GM12891 (cell line): ENCODE data around the gene LDB1.

Source experiments
- DNase-seq: peaks from one replicate; pipeline ENCODE4 v3.0.0; 2011; ENCODE audit warnings: low spot score; ENCODE audit not compliant: insufficient read length
- FAIRE-seq: peaks from 2 replicates; lab custom pipeline; 2011; peaks lifted over from hg19 to GRCh38; lab: Jason Lieb, UNC
- PAX5 ChIP-seq: IDR thresholded peaks from 2 replicates; pipeline ENCODE4 v1.6.1; 2011; ENCODE audit warnings: low read length, moderate library complexity, mild to moderate bottlenecking; ENCODE audit not compliant: insufficient read depth, severe bottlenecking
- POLR2A ChIP-seq: IDR thresholded peaks from 2 replicates; pipeline ENCODE4 v1.6.1; 2011; ENCODE audit warnings: low read depth, low read length, control low read depth
- POLR2AphosphoS5 ChIP-seq: IDR thresholded peaks from 2 replicates; pipeline ENCODE4 v1.6.1; 2011; ENCODE audit warnings: low read depth, low read length, control low read depth
- POU2F2 ChIP-seq: IDR thresholded peaks from 2 replicates; pipeline ENCODE4 v1.6.1; 2011; ENCODE audit warnings: low read depth, mild to moderate bottlenecking, control low read depth, low read length, moderate library complexity
- SPI1 ChIP-seq: IDR thresholded peaks from 2 replicates; pipeline ENCODE4 v1.6.1; 2011; ENCODE audit warnings: low read depth, low read length, control low read depth
- TAF1 ChIP-seq: IDR thresholded peaks from 2 replicates; pipeline ENCODE4 v1.6.1; 2011; ENCODE audit warnings: low read depth, low read length, control low read depth

LDB1 gene

DNA sequence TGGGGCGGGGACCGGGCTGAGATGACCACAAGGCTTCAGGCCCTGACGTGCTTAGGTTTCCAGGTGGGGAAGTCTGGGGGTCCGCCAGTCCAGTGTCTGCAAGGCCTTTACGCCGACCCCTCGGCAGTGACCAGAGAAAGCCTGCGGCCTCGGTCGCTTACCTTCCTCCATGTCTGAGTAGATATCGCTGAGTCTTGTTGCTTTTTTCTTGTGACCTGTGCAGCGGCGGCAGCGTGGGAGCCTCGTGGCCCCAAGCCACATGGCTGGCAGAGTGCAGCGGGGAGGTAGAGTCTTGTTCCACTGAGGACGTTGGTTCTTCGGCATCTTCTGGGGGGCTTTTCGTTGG, 32.4 kb upstream of the LDB1 start:
- no peak for TF ChIP-seq POU2F2
- no peak for TF ChIP-seq POLR2A
- TF ChIP-seq TAF1 = no peak
- TF ChIP-seq POLR2AphosphoS5 = no peak
- DNase-seq (no peak), FAIRE-seq (no peak)

DNA sequence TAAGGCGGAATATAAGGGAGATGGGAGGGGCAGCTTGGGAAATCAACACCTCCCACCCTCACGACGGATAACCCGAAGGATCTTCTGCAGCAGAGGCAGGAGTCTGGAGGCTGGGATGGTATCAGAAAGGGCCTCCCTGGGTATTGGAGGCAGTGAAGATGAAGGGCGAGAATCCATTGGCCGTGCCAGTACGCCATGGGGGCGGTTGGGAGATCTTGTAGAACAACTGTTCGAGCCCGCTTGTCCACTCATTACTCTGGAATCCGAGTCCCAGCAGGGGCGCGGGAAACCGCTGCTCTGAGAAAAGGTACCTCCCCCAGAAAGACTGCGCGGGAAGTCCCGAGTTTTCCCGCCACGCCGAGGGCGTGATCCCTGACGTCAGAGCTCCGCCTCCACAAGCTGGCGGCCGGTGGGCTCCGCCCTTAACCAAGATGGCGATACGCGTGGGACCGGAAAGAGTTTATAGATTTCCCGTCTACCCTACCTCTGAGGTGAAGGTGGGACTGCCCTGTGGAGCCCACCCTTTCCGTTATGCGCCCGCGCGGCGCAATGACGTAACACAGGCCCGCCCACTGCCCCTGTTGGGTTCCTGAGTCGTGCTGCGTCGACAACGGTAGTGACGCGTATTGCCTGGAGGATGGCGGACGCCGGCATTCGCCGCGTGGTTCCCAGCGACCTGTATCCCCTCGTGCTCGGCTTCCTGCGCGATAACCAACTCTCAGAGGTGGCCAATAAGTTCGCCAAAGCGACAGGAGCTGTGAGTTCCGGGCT, 31.8 kb upstream of the LDB1 start, which contains the start of gene NOLC1:
TSS of gene NOLC1 (plus strand) at position 616 of the 771 bp plus-strand sequence. CDS start at position 638, 22 bp downstream.
- DNase-seq (peak; percentile 91), FAIRE-seq (peak; percentile 100)
- TF ChIP-seq POU2F2 (peak; percentile 81), TAF1 (peak; percentile 91), POLR2AphosphoS5 (peak; percentile 97), POLR2A (peak; percentile 97), PAX5 (no peak)

DNA sequence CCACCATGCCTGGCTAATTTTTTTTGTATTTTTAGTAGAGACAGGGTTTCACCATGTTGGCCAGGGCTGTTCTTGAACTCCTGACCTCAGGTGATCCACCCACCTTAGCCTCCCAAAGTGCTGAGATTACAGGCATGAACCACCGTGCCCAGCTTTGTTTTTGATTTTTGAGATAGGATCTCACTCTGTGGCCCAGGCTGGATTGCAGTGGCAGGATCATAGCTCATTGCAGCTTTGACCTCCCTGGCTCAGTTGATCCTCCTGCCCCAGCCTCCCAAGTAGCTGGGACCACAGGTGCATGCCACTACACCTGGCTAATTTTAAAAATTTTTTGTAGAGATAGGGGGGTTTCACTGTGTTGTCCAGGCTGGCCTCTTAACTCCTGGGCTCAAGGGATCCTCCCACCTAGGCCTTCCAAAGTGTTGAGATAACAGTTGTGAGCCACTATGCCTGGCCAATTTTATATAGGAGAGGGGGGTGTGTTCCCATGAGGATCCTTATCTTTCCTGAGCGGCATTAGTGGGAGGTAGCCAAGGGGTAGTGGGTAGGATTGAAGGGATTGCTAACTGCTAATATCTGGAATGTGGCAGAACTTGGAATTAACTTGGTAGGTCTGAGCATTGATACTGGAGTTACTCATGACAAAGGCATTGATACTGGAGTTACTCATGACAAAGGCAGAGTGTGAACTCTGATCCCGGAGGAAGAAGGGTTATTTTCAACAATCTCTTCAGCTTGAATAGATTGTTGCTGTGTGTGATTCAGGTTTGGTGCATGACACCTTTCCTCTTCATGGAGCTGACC, 31.0 kb upstream of the LDB1 start:
- peak; percentile 54 for FAIRE-seq
- TF ChIP-seq TAF1 = no peak
- no peak for TF ChIP-seq PAX5
- TF ChIP-seq POU2F2 = no peak
- no peak for TF ChIP-seq POLR2A
- no peak for TF ChIP-seq POLR2AphosphoS5
- no peak for TF ChIP-seq SPI1
- DNase-seq = no peak

DNA sequence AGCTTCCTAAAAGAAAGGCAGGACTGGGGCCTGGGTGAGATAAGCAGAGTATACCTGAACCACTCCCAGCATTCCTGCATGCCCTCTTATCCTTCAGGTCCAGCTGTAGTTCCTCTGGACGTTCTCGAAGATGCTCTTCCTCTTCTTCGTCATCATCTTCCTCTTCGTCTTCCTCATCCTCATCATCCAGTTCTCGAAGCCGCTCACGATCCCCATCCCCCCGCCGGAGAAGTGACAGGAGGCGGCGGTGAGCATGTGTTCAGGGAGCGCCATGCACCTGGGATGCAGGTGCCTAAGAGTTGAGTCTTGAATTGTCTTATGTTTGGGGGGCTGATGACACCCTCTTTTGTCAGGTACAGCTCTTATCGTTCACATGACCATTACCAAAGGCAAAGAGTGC, 28.1 kb upstream of the LDB1 start:
- FAIRE-seq (no peak), DNase-seq (no peak)
- TF ChIP-seq PAX5 (no peak), POLR2AphosphoS5 (no peak; the same call in 1 of the 2 replicates), POU2F2 (no peak), SPI1 (no peak), TAF1 (no peak), POLR2A (no peak)

DNA sequence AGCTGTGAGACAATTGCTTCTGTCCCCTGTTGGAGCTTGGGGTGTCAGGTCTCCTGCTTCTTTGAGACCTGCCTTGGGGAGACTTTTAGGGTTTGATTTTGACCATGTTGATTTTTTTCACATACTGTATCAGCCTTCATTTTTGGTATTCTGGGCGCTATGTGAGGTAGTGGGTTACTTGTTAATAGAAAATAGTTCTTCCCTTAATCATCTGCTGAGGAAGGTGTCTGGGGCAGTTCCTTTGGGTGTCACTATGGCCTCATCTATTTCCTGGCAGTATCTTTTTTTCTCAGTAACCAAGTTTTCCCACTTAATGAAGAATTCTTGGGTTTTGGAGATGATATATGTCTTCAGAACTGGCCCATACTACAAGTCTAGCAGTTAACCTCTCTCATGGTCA, 27.4 kb upstream of the LDB1 start:
- no peak for DNase-seq
- FAIRE-seq = no peak
- TF ChIP-seq SPI1 (no peak), POU2F2 (no peak), POLR2AphosphoS5 (no peak), PAX5 (no peak), POLR2A (no peak), TAF1 (no peak)

DNA sequence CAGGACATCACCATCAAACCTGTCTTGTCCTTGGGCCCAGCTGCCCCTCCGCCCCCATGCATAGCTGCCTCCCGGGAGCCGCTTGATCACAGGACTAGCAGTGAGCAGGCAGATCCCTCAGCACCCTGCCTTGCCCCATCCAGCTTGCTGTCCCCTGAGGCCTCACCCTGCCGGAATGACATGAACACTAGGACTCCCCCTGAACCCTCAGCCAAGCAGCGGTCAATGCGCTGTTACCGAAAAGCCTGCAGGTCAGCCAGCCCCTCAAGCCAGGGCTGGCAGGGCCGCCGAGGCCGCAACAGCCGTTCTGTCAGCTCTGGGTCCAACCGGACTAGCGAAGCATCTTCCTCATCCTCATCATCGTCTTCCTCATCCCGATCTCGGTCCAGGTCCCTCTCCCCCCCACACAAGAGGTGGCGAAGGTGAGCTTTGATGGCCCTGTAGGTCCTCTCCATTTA, 26.8 kb upstream of the LDB1 start:
- DNase-seq = no peak
- TF ChIP-seq TAF1 (no peak), POU2F2 (no peak), SPI1 (no peak), PAX5 (no peak), POLR2AphosphoS5 (peak; percentile 59; the same call in 1 of the 2 replicates), POLR2A (peak; percentile 60; the same call in 1 of the 2 replicates)

DNA sequence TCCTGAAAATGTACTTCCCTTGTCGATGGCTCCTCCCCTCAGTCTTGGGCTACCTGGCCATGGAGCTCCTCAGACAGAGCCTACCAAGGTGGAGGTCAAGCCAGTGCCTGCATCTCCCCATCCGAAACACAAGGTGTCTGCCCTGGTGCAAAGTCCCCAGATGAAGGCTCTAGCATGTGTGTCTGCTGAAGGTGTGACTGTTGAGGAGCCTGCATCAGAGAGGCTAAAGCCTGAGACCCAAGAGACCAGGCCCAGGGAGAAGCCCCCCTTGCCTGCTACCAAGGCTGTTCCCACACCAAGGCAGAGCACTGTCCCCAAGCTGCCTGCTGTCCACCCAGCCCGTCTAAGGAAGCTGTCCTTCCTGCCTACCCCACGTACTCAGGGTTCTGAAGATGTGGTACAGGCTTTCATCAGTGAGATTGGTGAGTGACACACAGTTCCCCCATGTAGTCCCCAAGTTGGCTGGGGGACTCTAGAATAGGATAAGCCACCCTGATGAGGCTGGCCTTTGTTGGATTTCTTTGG, 21.5 kb upstream of the LDB1 start:
- DNase-seq = no peak
- TF ChIP-seq PAX5 (no peak), POLR2AphosphoS5 (peak; percentile 56), POU2F2 (no peak)
- FAIRE-seq = no peak

More for the DNA sequence above, 26.8 kb upstream of the LDB1 start:
- no peak for FAIRE-seq

DNA sequence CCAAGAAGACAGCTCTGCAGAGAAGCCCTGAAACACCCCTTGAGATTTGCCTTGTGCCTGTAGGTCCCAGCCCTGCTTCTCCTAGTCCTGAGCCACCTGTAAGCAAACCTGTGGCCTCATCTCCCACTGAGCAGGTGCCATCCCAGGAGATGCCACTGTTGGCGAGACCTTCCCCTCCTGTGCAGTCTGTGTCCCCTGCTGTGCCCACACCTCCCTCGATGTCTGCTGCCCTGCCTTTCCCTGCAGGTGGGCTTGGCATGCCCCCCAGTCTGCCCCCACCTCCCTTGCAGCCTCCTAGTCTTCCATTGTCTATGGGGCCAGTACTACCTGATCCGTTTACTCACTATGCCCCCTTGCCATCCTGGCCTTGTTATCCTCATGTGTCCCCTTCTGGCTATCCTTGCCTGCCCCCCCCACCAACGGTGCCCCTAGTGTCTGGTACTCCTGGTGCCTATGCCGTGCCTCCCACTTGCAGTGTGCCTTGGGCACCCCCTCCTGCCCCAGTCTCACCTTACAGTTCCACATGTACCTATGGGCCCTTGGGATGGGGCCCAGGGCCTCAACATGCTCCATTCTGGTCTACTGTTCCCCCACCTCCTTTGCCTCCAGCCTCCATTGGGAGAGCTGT, 20.9 kb upstream of the LDB1 start:
- no peak for TF ChIP-seq SPI1
- TF ChIP-seq POLR2A = no peak
- no peak for TF ChIP-seq POLR2AphosphoS5
- no peak for TF ChIP-seq TAF1
- no peak for TF ChIP-seq PAX5
- no peak for TF ChIP-seq POU2F2
- no peak for FAIRE-seq
- DNase-seq = no peak

DNA sequence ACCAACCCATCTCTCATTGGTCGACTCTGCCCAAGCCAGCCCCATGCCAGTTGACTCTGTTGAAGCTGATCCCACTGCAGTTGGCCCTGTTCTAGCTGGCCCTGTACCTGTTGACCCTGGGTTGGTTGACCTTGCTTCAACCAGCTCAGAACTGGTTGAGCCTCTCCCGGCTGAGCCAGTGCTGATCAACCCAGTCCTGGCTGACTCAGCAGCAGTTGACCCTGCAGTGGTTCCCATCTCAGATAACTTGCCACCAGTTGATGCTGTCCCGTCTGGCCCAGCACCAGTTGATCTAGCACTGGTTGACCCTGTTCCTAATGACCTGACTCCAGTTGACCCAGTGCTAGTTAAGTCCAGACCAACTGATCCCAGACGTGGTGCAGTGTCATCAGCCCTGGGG, 20.1 kb upstream of the LDB1 start:
- DNase-seq (no peak), FAIRE-seq (no peak)
- TF ChIP-seq POLR2AphosphoS5 (no peak), TAF1 (no peak), PAX5 (no peak), SPI1 (no peak), POU2F2 (no peak)
